Astrocyte of the hippocampus (primary cell): ENCODE results near the gene URI1.
"Not testable (repeated sequence)": the region's sequence is repeated elsewhere in the genome, so short reads cannot be mapped to it uniquely, and the experiment has no call there.

ENCODE experiments used
- DNase-seq: peaks from one replicate; pipeline ENCODE4 v3.0.0; 2011; ENCODE audit warnings: low read depth, low spot score

URI1 gene

DNA sequence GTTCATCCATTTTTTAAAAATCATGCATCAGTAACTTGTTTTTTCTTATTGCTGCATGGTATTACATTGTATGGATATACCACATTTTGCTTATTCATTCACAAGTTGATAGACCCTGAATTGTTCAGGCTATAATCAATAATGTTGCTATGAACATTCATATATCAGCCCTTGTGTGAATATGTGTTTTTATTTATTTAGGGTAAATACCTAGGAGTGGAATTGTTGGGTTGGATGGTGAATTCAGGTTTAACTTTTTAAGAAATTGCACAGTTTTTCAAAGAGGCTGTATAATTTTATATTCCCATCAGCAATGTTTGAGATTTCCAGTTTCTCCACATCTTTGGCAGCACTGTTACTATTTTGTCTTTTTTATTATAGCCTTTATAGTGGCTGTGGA is 82.1 kb downstream of the URI1 start:
- no peak for DNase-seq

DNA sequence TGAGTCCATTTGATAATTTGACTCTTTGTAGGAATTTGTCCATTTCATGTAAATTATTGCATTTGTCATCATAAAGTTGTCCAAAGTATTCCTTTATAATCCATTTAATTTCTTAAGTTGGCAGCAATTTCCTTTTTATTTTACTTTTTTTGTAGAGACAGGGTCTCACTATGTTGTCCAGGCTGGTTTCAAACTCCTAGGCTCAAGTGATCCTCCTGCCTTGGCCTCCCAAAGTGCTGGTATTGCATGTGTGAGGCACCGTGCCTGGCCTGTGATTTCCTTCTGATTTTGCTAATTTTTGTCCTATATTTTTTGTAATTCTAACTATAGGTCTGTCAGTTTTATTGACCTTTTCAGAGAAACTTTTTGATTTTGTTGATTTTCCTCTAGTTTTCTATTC is 84.9 kb downstream of the URI1 start:
- DNase-seq = no peak

DNA sequence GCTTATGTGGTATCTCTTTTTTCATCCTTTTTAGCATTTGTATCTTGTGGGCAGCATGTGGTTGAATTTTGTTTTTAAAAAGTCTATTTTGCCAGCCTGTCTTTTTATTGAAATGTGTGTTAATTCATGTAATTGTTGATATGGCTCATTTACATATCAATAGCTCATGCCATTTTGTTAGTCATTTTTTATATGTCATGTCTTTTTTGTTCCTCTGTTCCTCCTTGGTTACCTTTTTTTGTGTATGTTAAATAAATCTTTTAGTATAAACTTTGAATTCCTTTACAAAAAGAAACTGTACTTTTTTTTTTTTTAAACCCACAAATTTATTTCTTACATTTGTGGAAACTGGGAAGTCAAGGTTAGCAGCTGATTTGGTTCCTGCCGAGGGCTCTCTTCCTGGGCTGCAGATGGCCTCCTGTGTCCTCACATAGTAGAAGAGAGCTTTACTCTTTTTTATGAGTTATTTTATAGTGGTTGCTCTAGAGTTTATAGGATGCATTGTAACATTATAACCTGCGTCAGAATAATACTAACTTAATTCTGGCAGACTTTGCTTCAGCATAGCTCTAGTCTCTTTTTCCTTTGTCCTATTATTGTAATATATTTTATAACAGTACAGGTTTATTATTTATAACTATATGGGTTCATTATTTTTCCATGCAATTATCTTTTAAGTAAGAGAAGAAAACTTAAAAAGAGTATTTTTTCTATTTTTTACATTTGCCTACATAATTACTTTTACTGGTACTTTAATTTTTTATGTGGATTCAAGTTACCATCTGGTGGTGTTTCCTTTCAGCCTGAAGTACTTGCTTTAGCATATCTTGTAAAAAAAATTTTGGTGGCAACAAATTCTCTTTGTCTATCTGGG is 86.3 kb downstream of the URI1 start:
- no peak for DNase-seq

DNA sequence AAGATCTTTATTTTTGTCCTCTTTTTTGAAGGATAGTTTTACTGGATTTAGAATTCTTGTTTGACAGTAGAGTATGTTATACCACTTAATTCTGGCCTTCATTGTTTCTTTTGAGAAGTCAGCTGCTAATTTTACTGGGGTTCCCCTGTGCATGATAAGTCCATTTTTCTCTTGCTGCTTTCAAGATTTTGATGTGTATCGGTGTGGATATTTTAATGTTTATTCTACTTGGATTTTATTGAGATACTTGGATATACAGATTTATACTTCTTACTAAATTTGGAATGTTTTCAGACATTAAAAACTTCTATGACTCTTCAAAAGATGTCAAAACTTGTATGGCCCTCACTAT is 86.9 kb downstream of the URI1 start:
- DNase-seq = no peak

DNA sequence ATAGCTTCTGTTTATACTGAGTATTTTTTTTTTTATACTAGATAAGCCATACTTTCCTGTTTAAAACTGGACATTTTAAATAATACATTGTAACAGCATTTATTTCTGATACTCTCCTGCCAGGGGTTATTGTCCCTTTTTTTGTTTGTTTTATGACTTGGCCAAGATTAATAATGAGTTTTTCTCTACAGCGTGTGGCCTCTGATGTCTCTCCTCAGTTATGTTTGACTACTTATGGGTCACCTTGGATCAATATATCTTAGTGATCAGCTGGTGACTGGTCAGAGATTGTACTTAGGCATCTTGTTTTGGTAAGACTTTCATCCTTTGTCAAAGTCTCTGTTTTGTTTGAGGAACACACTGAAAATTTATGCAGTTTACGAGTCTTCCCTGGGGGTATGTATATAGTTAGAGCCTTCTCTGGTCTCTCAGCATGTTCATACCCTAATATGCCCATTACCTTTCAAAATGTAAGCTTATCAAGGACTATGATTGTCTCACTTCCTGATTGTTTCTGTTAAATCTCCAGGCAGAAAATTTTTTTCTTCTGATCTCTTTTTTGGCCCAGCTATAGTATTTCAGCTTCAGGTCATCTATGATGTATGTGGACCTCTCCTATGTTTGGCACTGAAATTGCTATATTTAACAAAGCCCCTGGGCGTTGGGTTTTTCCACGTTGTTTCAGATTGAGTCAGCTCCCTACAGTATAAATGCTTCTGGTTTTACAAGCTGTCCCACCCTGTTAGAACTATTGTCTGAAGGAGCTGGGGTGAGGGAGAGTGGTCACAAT is 87.9 kb downstream of the URI1 start:
- DNase-seq = peak; percentile 79

DNA sequence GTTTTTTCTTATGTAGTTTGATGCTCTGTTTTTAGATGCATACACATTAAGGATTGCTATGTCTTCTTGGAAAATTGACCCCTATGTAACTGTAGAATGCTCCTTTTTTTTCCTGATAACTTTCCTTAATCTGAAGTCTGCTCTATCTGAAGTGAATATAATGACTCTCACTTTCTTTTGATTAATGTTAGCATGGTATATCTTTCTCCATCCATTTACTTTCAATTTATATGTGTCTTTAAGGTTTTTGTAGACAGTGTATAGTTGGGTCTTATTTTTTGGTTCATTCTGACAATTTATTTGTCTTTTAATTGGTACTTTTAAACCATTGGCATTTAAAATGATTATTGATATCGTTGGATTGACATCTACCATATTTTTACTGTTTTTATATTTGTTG is 92.3 kb downstream of the URI1 start:
- DNase-seq = no peak

DNA sequence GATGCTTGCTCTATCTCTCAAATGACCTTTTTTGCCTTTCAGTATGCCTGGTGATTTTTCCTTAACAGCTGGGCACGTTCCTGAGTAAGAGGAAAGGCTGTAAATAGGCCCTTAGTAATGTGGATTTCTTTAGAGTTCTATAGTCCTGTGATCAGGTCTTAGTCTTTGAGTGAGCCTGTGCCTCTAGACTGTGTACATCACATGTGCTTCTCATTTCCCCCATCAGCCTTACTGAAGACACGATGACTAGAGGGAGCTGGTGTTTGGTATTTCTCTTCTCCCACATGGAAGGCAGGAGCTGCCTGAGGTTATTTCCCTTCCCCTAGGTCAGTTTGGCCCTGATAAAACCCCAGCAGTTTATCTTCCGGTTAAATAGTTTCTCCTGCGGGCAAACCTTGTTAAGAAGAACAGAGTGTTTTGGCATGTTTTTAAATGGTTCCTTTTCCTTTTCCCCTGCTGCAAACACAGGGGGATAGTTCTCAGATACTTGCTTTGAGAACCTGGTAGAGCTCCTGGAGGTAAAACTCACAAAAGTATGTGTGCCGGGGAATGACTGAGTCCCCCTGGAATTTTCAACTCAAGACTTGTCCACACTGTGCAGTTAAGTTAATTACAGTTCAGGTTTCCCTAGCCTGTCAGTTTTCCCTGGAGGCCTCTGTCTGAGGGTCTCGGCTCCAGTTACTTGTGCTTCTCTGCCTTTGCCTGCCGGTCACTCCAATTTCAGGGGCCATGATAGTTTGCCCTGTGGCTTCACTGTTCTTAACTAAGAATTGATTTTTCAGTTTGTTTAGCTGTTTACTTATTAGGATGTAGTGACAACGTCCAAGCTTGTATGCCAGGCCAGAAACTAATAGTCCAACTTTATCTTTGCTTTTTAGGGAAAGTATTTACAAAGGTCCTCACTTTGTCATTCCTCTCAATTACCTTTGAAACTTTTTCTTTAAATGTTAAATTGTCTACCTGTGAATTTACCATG is 94.4 kb downstream of the URI1 start:
- peak; percentile 77 for DNase-seq

DNA sequence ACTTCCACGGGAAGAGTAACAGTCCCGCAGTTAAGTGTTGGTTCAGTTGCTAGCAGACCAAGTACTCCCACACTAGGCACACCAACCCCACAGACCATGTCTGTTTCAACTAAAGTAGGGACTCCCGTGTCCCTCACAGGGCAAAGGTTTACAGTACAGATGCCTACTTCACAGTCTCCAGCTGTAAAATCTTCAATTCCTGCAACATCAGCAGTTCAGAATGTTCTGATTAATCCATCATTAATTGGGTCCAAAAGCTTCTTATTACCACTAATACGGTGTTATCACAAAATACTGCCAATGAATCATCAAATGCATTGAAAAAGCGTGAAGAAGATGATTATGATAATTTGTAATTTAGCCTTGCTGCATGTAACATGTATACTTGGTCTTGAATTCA is 95.8 kb downstream of the URI1 start:
- DNase-seq = no peak

DNA sequence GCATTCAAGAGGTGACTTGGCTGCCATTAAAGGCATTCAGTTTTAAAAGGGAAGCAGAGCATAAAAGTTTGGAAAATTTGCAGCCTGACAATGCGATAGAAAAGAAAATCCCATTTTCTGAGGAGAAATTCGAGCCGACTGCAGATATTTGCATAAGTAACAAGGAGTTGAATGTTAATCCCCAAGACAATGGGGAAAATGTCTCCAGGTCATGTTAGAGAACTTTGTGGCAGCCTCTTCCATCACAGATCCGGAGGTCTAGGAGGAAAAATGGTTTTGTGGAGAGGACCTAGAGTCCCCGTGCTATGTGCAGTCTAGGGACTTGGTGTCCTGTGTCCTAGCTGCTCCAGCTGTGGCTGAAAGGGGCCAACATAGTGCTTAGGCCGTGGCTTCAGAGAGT is 99.9 kb downstream of the URI1 start:
- DNase-seq = not testable (repeated sequence)

DNA sequence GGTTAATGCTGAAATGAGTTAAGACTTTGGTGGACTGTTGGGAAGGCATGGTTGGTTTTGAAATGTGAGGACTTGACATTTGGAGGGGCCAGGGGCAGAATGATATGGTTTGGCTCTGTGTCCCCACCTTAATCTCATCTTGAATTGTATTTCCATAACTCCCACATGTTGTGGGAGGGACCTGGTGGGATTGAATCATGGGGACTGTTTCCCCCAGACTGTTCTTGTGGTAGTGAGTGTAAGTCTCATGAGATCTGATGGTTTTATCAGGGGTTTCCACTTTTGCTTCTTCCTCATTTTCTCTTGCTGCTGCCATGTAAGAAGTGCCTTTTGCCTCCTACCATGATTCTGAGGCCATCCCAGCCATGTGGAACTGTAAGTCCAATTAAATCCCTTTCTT is 101.0 kb downstream of the URI1 start:
- DNase-seq = not testable (repeated sequence)

DNA sequence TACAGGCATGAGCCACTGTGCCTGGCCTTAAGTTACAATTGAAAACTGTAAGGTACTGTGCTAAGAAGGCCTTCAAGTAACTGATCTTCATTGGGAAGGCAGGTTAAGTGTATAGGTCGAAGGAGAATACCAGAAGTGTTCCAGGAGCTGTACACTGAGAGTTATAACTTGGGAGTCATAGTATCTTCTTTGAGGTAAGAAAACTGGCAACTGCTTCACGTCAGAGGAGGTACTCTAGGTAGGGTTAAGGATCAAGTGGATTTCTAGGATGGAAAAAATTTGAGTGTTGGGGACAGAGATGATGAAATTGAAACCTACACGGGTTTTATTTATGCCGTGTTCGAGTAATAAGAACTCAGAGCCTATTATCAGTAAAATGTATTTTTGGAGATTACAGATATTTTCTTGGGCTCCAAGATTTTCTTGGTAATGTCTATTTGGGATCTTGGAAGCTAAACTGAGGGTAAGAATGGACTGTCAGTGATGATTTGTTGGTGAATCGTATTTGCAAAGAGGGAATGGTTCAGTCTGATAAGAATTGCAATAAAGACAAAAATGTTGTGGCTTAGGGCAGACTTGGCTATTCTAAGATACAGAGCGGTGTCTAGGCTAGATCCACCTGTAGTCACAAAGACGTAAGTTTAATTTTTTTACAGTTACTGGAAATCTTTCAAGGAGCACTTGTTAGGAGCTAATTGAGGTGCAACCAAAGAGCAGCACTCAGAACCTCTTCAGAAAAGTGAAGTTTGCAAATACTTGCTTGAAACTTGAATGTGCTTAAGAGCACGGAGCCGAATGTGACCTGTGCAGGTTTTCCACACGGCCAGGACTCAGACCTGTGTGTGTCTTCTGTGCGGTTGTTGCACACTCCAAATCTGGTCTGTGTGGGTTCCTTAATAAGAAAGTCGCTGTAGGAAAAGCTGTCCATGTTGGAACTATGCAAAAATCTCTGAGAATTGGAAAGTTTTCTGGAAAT is 102.5 kb downstream of the URI1 start:
- DNase-seq = no peak

DNA sequence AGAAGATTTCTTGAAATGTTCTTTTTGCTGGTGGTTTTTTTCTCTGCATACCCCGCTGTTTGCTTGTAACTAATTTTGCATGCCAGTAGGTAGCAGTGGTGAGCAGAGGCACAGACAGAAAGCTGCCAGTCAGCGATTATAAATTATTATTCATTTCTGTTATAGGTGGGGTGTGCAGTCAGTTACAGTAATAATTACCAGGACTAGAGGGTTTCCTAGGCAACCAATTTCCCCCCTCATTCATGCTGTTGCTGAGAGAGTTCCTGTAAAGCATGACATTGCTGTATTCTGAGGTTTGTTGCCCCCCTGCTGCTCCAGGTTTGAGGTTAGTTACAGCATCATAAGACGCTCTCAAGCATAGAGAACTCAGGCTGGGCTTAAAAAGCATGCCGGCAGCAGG is 104.5 kb downstream of the URI1 start:
- peak; percentile 67 for DNase-seq

DNA sequence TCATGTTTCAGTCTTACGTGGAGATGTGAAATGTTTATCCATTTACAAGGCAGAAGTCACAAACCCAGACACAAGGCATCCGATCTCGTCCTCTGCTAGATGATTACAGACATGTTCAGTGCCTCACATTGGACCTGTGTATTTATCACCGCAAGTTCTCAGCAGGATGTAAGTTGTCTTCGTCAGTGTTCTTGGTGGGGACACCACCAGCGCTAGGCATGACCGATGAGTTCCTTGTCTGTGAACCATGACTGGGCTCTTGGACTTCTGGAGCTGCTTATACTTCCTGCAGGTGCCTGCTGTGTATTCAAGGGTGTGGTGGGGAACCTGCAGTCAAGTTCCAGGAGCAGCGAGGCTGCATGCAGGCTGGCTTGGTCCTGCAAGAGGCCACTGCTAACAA is 105.4 kb downstream of the URI1 start:
- DNase-seq = no peak

DNA sequence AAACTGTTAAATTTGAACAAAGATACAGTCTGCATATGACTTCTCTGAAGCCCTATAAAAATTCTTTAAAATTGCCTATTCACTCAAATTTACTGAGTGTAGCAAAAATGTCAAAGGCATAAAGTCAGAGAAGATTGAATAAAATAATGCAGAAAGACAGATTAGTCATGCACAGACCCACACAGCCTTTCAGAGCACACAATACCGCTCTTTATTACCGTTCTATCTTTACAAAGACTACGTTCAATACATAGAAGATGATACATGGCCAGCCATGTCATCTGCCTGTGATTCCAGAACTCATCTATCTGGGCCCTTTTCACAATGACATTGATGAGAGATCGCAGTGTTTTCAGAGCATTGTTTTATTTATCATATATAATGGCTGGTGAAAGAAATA is 107.2 kb downstream of the URI1 start:
- DNase-seq = no peak

DNA sequence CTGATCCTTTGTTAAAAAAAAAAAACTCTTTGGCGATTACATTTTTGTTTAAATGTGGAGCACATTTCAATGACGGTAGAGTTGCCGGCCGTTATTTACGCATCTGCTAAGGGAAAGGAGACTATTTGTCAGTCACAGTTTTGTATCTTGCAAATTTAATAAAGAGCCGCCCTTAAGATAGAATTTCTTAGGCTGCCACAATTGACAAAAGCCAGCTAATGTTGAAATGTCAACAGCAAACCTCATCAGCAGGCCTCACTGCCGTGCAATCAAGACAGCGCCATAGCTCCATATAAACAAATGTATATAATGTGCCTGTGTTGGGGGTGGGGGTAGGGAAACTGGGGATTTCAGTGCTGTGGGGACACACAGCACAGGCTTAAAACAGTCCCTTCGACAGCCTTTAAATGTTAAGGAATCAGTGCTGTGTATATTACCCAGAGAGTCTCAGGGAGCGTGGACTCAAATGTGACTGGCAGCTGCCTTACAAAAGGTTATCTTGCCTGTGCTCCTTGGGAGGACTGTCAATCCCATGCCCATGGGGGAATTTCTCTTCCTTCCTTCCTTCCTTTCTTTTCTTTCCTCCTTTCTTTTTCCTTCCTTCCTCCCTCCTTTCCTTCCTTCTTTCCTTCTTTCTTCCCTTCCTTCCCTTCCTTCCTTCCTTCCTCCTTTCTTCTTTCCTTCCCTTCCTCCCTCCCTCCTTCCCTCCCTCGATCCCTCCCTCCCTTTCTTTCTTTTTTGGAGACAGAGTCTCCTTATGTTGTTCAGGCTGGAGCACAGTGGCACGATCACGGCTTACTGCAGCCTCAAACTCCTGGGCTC is 108.0 kb downstream of the URI1 start:
- no peak for DNase-seq

DNA sequence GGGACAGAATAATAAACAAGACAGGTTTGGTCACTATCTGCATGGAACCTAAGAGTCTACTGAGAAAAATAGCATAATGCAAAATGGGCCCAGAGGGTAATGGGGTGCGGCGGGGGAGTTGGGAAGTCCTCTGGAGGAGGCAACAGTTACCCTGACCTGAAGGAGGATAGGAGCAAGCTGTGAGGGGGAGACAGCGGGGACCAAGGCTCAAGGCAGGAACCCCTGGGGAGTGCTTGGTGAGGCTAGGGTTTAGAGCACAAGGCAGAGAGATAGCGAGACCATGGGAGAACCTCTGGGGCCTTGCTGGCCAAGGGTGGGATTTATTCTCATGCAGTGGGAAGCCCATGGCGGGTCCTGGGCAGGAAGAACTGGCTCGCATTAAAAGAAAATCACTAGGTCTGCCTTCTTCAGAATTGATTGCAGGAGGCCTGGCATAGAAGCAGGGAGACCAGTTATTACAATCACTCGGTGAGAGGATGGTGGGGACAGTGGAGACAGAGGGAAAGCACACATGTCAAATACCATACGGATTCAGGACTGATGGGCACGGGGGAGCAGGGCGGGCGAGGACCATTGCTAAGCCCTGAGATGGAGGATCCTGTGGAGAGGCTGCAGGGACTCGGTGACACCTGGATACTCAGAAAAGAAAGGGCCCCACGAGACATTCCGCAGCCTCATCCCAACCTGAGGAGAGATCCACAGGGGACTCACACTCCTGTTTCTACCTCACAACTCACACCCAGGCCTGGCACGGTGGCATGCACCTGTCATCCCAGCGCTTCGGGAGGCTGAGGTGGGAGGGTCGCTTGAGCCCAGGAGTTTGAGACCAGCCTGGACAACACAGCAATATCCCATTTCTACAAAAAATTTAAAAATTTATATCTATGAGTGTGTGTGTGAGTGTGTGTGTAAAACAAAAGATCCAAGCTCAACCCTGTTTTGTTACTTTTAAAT is 110.4 kb downstream of the URI1 start:
- no peak for DNase-seq

DNA sequence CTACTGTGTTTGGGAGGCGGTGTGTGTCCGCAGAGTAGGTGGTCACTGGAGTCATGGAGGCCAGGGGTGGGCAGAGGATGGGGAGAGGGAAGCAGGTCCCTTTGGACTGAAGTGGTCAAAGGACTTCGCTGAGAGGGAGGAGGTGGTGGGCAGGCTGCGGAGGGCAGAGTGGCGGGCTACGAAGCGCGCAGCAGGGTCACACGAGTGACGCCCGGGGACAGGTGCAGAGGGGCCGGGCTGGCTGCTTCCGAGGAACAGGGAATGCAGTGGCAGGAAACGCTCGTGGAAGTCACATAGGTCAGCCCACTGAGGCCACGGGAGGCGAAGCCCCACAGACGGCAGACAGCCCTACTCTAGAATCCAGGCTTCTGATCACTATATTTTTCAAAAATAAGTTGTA is 111.5 kb downstream of the URI1 start:
- no peak for DNase-seq

DNA sequence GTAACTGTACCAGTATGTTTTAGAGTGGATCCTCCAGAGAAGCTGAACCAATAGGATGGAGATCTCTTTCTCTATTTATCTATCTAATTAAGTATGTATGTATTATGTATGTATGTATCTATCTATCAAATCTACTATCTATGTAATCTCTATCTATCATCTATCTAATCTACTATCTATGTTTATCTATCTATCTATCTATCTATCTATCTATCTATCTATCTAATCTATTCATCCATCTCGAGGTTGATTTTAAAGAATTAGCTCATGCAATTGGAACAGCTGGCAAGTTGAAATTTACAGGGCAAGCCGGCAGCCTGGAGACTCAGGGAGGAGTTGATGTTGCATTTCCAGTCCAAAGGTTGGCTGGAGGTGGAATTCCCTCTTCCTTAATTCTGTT is 112.2 kb downstream of the URI1 start:
- DNase-seq = no peak

DNA sequence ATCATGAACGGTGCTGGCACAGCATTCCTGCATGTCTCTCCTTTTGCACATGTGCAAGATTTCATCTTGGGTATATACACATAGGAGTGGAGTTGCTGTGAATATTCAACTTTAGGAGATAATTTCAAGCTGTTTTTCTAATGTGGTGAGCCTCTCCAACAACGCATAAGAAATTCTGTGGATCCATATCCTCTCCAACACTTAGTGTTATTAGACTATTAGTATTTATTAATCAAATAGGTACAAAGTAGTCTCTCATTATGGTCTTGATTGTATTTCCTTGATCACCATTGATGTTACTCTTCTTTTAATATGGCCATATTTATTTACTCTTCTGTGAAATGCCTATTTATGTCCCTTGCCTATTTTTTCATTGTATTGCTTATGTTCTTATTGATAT is 114.5 kb downstream of the URI1 start:
- DNase-seq = no peak
